HG03060 (cell line): ENCODE results near the gene USF1.
"Not testable (repeated sequence)": the region's sequence is repeated elsewhere in the genome, so short reads cannot be mapped to it uniquely, and the experiment has no call there.

ENCODE experiments used
- ATAC-seq: cut with Tn5 transposase; IDR thresholded peaks from one replicate; pipeline ENCODE4 v1.9.1; 2021; ENCODE audit warnings: low read depth, moderate number of reproducible peaks; ENCODE audit not compliant: unreplicated experiment

Gene USF1

GRCh38 chr1:160996178-160996577 is 49.6 kb downstream of the USF1 start:
- ATAC-seq, result no peak

- ATAC-seq, result no peak
Measured at GRCh38 chr1:160993544-160994193, 52.1 kb downstream of the USF1 start.

- ATAC-seq, result not testable (repeated sequence)
Measured at GRCh38 chr1:160992036-160992435, 53.7 kb downstream of the USF1 start.
